Spleen (tissue), 7 donors: ENCODE measurements around the gene MAPK8IP3.

Source experiments
- CTCF ChIP-seq, 11 experiments: fragments of 200-600 bp in 7 of 11; fragments of 450-650 bp in 4 of 11; sonication (generic) in 4 of 11; IDR thresholded peaks in 8 of 11; conservative IDR thresholded peaks in 3 of 11; 1 replicate in 7 of 11; 2 replicates in 4 of 11; pipeline versions ENCODE4 v1.4.0 to v1.8.0; 2016 to 2021; ENCODE audit warnings: antibody characterized with exemption in 11 of 11, inconsistent platforms in 4 of 11, mild to moderate bottlenecking in 1 of 11
- POLR2A ChIP-seq, 3 donors: fragments of 450-650 bp; IDR thresholded peaks; one replicate each; pipeline ENCODE4 v1.5.1; 2017; ENCODE audit warnings: antibody characterized with exemption in 3 of 3, mild to moderate bottlenecking in 1 of 3
- donor health status: DM: no; HTN: no; CAD: no; lungs with moderate emphysema.
- donor health status: DM: no; HTN: no; CAD: no.
- donor health status: DM: no; HTN: no; CAD: no.

DNA sequence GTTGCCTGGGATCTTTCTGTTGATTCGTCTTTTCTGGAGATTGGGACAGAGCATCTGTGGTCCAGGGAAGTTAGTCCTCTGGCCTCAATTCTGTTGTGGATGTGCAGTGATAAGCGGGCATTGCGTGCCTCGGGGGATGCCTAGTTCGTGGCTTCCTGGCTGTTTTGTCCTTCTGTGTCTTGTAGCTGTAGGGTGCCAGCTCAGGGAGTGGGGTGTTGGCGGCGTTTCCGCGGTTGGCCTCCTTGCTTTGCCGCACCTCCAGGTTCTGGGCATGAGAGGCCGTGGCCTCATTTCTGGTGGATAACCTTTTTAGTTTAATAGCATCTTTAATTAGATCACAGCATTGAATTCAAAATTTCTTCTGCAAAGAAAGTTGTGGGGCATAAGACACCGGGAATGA lies 29.3 kb upstream of the MAPK8IP3 start:
- no peak for TF ChIP-seq CTCF (IDR thresholded peaks at IDR 0.05 in 8 of 11, conservative IDR thresholded peaks at IDR 0.05 in 3 of 11)
- no peak for TF ChIP-seq POLR2A (IDR thresholded peaks at IDR 0.05)
